Gastroesophageal sphincter (tissue), 3 donors: ENCODE measurements around the gene PRTFDC1.

Experiments
- CTCF ChIP-seq, 4 experiments: fragments of 200-600 bp in 2 of 4; fragments of 450-650 bp in 2 of 4; sonication (generic) in 1 of 4; IDR thresholded peaks; one replicate each; pipeline ENCODE4 v1.5.1; 2017 to 2019; ENCODE audit warnings: antibody characterized with exemption in 4 of 4, mild to moderate bottlenecking in 2 of 4, moderate library complexity in 2 of 4
- EP300 ChIP-seq: sonication (generic); formaldehyde crosslinking; IDR thresholded peaks from one replicate; pipeline ENCODE4 v1.6.1; 2017; ENCODE audit warnings: antibody characterized with exemption, mild to moderate bottlenecking

GRCh38 chr10:24968349-24968748 is 15.9 kb upstream of the PRTFDC1 start:
- TF ChIP-seq CTCF (IDR thresholded peaks at IDR 0.05) (no peak), EP300 (no peak)
